H9 (cell line): ENCODE results near the gene STX16. TPM values are rescaled to one million over a fixed set of nuclear protein-coding genes. Genes with fewer than 3 reads are reported as not detected.
"Not testable (repeated sequence)": the region's sequence is repeated elsewhere in the genome, so short reads cannot be mapped to it uniquely, and the experiment has no call there.

Experiments
- DNase-seq: peaks from one replicate; pipeline ENCODE4 v3.0.0-alpha.2; 2017
- H2AFZ ChIP-seq: one replicate; pipeline ENCODE4 v1.6.1; 2013; ENCODE audit warnings: mild to moderate bottlenecking, low read length, control low read depth, moderate library complexity
- H2AK5ac ChIP-seq: 2 replicates; pipeline ENCODE4 v1.6.1; 2013; ENCODE audit warnings: low read length, control low read depth, mixed read lengths; ENCODE audit not compliant: insufficient read length
- H2BK120ac ChIP-seq: one replicate; pipeline ENCODE4 v1.6.1; 2013; ENCODE audit warnings: low read depth, mild to moderate bottlenecking, low read length, control low read depth, inconsistent platforms; ENCODE audit not compliant: poor library complexity, severe bottlenecking
- H2BK12ac ChIP-seq: 2 replicates; pipeline ENCODE4 v1.6.1; 2013; ENCODE audit warnings: low read length, control low read depth, mixed read lengths, low read depth; ENCODE audit not compliant: insufficient read length
- H2BK15ac ChIP-seq: 2 replicates; pipeline ENCODE4 v1.6.1; 2013; ENCODE audit warnings: low read depth, low read length, control low read depth
- H2BK20ac ChIP-seq: one replicate; pipeline ENCODE4 v1.6.1; 2013; ENCODE audit warnings: low read depth, mild to moderate bottlenecking, low read length, control low read depth, inconsistent platforms; ENCODE audit not compliant: poor library complexity, severe bottlenecking
- H2BK5ac ChIP-seq: 2 replicates; pipeline ENCODE4 v1.6.1; 2013; ENCODE audit warnings: low read length, control low read depth, mixed read lengths; ENCODE audit not compliant: insufficient read length
- H3K14ac ChIP-seq: 2 replicates; pipeline ENCODE4 v1.6.1; 2013; ENCODE audit warnings: low read length, control low read depth; ENCODE audit not compliant: insufficient read depth
- H3K18ac ChIP-seq: 2 replicates; pipeline ENCODE4 v1.6.1; 2013; ENCODE audit warnings: low read depth, mild to moderate bottlenecking, mixed read lengths, low read length, control low read depth; ENCODE audit not compliant: insufficient read length
- H3K23ac ChIP-seq: 2 replicates; pipeline ENCODE4 v1.6.1; 2013; ENCODE audit warnings: low read length, control low read depth, mixed read lengths, low read depth; ENCODE audit not compliant: insufficient read length
- H3K23me2 ChIP-seq: 2 replicates; pipeline ENCODE4 v1.6.1; 2013; ENCODE audit warnings: low read depth, mild to moderate bottlenecking, mixed read lengths, low read length, control low read depth; ENCODE audit not compliant: insufficient read length, poor library complexity, severe bottlenecking
- H3K27ac ChIP-seq: 2 replicates; pipeline ENCODE4 v1.5.1; 2013; ENCODE audit warnings: low read length, control low read depth, mixed read lengths, low read depth; ENCODE audit not compliant: insufficient read length
- H3K27me3 ChIP-seq: 2 replicates; pipeline ENCODE4 v1.6.1; 2013; ENCODE audit warnings: low read length, control low read depth, inconsistent platforms; ENCODE audit not compliant: insufficient read depth
- H3K4ac ChIP-seq: 2 replicates; pipeline ENCODE4 v1.6.1; 2013; ENCODE audit warnings: low read depth, mild to moderate bottlenecking, control low read depth, inconsistent platforms, low read length, moderate library complexity
- H3K4me1 ChIP-seq: 2 replicates; pipeline ENCODE4 v1.6.1; 2013; ENCODE audit warnings: low read length, control low read depth, inconsistent platforms; ENCODE audit not compliant: insufficient read depth
- H3K4me2 ChIP-seq: 2 replicates; pipeline ENCODE4 v1.6.1; 2013; ENCODE audit warnings: low read length, control low read depth, mixed read lengths; ENCODE audit not compliant: insufficient read length, insufficient read depth
- H3K56ac ChIP-seq: 2 replicates; pipeline ENCODE4 v1.6.1; 2013; ENCODE audit warnings: low read depth, mild to moderate bottlenecking, mixed read lengths, low read length, control low read depth; ENCODE audit not compliant: insufficient read length
- H3K79me1 ChIP-seq: 2 replicates; pipeline ENCODE4 v1.6.1; 2013; ENCODE audit warnings: low read depth, mild to moderate bottlenecking, moderate library complexity, low read length, control low read depth, inconsistent platforms; ENCODE audit not compliant: insufficient read depth, poor library complexity, severe bottlenecking
- H3K79me2 ChIP-seq: 2 replicates; pipeline ENCODE4 v1.6.1; 2013; ENCODE audit warnings: low read length, control low read depth, inconsistent platforms; ENCODE audit not compliant: insufficient read depth
- H3K9ac ChIP-seq: 2 replicates; pipeline ENCODE4 v1.6.1; 2013; ENCODE audit warnings: low read length, control low read depth, mixed read lengths; ENCODE audit not compliant: insufficient read length; ENCODE audit errors: extremely low read depth
- H3K9me3 ChIP-seq: one replicate; pipeline ENCODE4 v1.6.1; 2013; ENCODE audit warnings: low read depth, low read length, inconsistent platforms; ENCODE audit not compliant: control insufficient read depth
- H3T11ph ChIP-seq: one replicate; pipeline ENCODE4 v1.6.1; 2013; ENCODE audit warnings: mild to moderate bottlenecking, low read length, control low read depth, inconsistent platforms
- H4K20me1 ChIP-seq: one replicate; pipeline ENCODE4 v1.6.1; 2013; ENCODE audit not compliant: control insufficient read depth, insufficient read length, insufficient read depth
- H4K5ac ChIP-seq: 2 replicates; pipeline ENCODE4 v1.6.1; 2013; ENCODE audit warnings: low read depth, mild to moderate bottlenecking, mixed read lengths, low read length, control low read depth; ENCODE audit not compliant: insufficient read length
- H4K8ac ChIP-seq: replicated peaks from 2 replicates; pipeline ENCODE4 v1.6.1; 2013; ENCODE audit warnings: low read length, control low read depth, mixed read lengths, low read depth; ENCODE audit not compliant: insufficient read length
- H4K91ac ChIP-seq: 2 replicates; pipeline ENCODE4 v1.6.1; 2013; ENCODE audit warnings: low read depth, mild to moderate bottlenecking, moderate library complexity, mixed read lengths, low read length, control low read depth; ENCODE audit not compliant: insufficient read length
- H3K27ac Mint-ChIP-seq, 3 experiments: 2 replicates in 2 of 3; 3 replicates in 1 of 3; pipeline ENCODE4 v1.8.0; 2020 to 2021; ENCODE audit warnings: mixed read lengths in 3 of 3, mild to moderate bottlenecking in 1 of 3, moderate library complexity in 1 of 3
- H3K27me3 Mint-ChIP-seq: 2 replicates; pipeline ENCODE4 v1.8.0; 2021; ENCODE audit warnings: low read depth, mild to moderate bottlenecking, moderate library complexity, mixed read lengths
- H3K36me3 Mint-ChIP-seq, 3 experiments: 2 replicates in 2 of 3; 3 replicates in 1 of 3; pipeline ENCODE4 v1.8.0; 2020 to 2021; ENCODE audit warnings: low read depth in 3 of 3, mixed read lengths in 3 of 3; ENCODE audit not compliant: insufficient read depth in 1 of 3
- H3K4me1 Mint-ChIP-seq, 2 experiments: 2 replicates each; pipeline ENCODE4 v1.8.0; 2020; ENCODE audit warnings: mixed read lengths in 2 of 2
- H3K4me3 Mint-ChIP-seq, 2 experiments: 2 replicates in 1 of 2; 3 replicates in 1 of 2; pipeline ENCODE4 v1.8.0; 2020 to 2021; ENCODE audit warnings: mild to moderate bottlenecking in 2 of 2, mixed read lengths in 2 of 2, moderate library complexity in 1 of 2
- H3K9me3 Mint-ChIP-seq, 2 experiments: 2 replicates in 1 of 2; 3 replicates in 1 of 2; pipeline ENCODE4 v1.8.0; 2020; ENCODE audit warnings: mild to moderate bottlenecking in 2 of 2, mixed read lengths in 2 of 2, moderate library complexity in 1 of 2
- CTCF ChIP-seq: fragments of 200-600 bp; sonication (generic); conservative IDR thresholded peaks from 3 replicates; pipeline ENCODE4 v1.8.0; 2021; ENCODE audit warnings: antibody characterized with exemption, mild to moderate bottlenecking
- WGBS: extraction: QIAGEN DNeasy Blood & Tissue Kit; methylation state at CpG from one replicate; pipeline ENCODE4 v1.1.7; 2013; ENCODE audit warnings: missing lambda C conversion rate, low lambda C conversion rate, mixed read lengths; ENCODE audit not compliant: insufficient read length; ENCODE audit errors: extremely low coverage; 5-methylcytosine and 5-hydroxymethylcytosine counted together
- total RNA-seq: library from RNA; stranded (reverse); gene quantifications from 2 replicates; pipeline ENCODE4 v1.2.1, GENCODE V29; 2021

STX16 gene
- total RNA-seq, 1 experiment from 2014 or later = 87.8 TPM

- Mint-ChIP-seq H3K4me1 (peaks cover 14 to 16% of the 10 kb centered on the region in 2 experiments), H3K27me3 (peaks cover 2% of the 10 kb centered on the region), H3K27ac (no peak overlapping the region), H3K36me3 (peaks cover 0 to 5% (median 2%) of the 10 kb centered on the region in 3 experiments; a peak in 4 of 7 replicates), H3K9me3 (no peaks in the 10 kb centered on the region; a peak in 1 of 5 replicates), H3K4me3 (no peak overlapping the region)
- TF ChIP-seq CTCF = no peak
- Histone ChIP-seq H2BK120ac (no peak overlapping the region), H3K9me3 (no peaks in the 10 kb centered on the region), H3K79me2 (0 out of 2 replicates have a peak, but pooled peaks cover 3% of the 10 kb centered on the region), H4K91ac (no peak overlapping the region), H2BK20ac (no peak overlapping the region), H3T11ph (no peak overlapping the region), H3K18ac (no peak overlapping the region), H2BK15ac (no peak overlapping the region), H3K23me2 (peaks cover 21% of the 10 kb centered on the region), H3K14ac (no peak overlapping the region), H3K27me3 (no peaks in the 10 kb centered on the region; the same call in 1 of the 2 replicates), H3K56ac (no peak overlapping the region), H3K9ac (no peak overlapping the region), H2AFZ (no peak overlapping the region), H4K20me1 (peaks cover 2% of the 10 kb centered on the region), H3K23ac (no peak overlapping the region), H2AK5ac (no peak overlapping the region), H3K79me1 (no peaks in the 10 kb centered on the region), H4K8ac (no peak overlapping the region), H2BK5ac (no peak overlapping the region), H3K4ac (no peak overlapping the region), H3K4me1 (no peaks in the 10 kb centered on the region), H4K5ac (no peak overlapping the region), H3K27ac (no peak overlapping the region), H3K4me2 (no peak overlapping the region), H2BK12ac (no peak overlapping the region)
- WGBS = no CpG with 5 or more reads among the region's 12 CpGs
- no peak for DNase-seq
Measured at GRCh38 chr20:58647796-58648501, 3.1 kb upstream of the STX16 start.

- DNase-seq, H3K4me3 Mint-ChIP-seq, H3K18ac ChIP-seq, H3K27me3 ChIP-seq, H3K4me2 ChIP-seq, H3K14ac ChIP-seq, H3K4me1 ChIP-seq, H2AFZ ChIP-seq, H3K4ac ChIP-seq, H2BK12ac ChIP-seq, H3K56ac ChIP-seq, H3K79me1 ChIP-seq, H2BK20ac ChIP-seq, H3K27me3 Mint-ChIP-seq, H3K9ac ChIP-seq, H4K8ac ChIP-seq, H3K9me3 Mint-ChIP-seq, H2BK120ac ChIP-seq, H2BK15ac ChIP-seq, H4K5ac ChIP-seq, H2BK5ac ChIP-seq, H3K36me3 Mint-ChIP-seq, H3K23ac ChIP-seq, H3T11ph ChIP-seq, H3K27ac Mint-ChIP-seq, H2AK5ac ChIP-seq, H3K9me3 ChIP-seq, H4K20me1 ChIP-seq, H3K79me2 ChIP-seq, H3K27ac ChIP-seq, H4K91ac ChIP-seq: not testable (repeated sequence)
- H3K4me1 Mint-ChIP-seq = peaks cover 19 to 21% of the 10 kb centered on the region in 2 experiments
- peaks cover 21% of the 10 kb centered on the region for H3K23me2 ChIP-seq
- WGBS = no CpG with 5 or more reads among the region's 6 CpGs
Measured at GRCh38 chr20:58648502-58648825, 2.6 kb upstream of the STX16 start.
